NOMO-1 treated with DMSO at 0.1 percent for 48 hours (cell line): ENCODE data around the gene TRAPPC10.

Experiments used
- DNase-seq: peaks from one replicate; lab custom pipeline; 2025; ENCODE audit not compliant: unreplicated experiment; lab: John Stamatoyannopoulos, UW

The TRAPPC10 gene

DNA sequence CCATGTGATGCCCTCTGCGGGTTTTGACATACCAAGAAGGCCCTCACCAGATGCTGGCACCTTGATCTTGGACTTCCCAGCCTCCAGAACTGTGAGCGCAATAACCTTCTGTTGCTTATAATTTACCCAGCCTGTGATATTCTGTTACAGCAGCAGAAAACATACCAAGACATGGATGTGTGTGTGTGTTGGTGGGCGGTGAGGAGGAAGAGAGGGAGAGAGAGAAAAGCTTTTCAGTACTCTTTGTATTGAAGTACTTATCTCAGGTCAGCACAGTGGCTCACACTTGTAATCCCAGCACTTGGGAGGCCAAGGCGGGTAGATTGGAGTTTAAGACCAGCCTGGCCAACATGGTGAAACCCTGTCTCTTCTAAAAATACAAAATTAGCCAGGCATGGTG, 23.1 kb downstream of the TRAPPC10 start:
- DNase-seq = no peak

DNA sequence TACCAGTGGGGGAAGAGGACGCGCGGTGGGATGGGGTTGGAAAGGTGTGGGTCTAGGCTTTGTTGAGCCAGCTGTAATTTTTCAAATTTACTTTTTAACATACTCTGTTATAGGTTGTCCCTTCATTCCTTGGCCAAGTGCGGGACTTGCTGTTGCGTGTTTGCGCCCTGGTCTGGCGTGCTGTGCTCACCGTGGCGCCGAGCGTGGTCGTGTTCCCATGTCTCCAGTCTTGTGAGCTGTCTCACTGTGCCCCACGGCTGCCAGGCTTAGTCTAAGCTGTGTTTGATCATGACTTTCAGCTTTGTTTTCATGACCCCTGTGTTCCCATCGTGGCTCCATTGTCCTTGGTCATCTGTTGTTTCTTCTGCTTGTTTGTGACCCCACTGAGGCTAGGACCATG, 26.0 kb downstream of the TRAPPC10 start:
- no peak for DNase-seq

DNA sequence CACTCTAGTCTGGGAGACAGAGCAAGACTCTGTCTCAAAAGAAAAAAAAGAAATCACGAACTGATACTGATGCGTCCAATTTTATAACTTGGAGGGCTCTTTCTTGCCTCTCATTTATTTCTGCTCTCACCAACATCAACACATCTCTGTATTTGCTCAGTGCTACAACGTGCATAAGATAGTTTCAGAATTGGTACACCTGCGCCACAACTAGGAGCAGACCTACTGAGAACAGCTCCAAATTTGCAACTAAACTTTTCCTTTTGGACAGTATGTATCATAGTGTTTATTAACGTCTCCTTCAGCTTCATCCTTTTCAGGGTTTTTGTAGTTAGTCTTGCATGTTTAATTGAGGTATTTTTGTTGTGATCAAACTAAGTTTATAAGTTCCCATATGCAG, 27.7 kb downstream of the TRAPPC10 start:
- no peak for DNase-seq

DNA sequence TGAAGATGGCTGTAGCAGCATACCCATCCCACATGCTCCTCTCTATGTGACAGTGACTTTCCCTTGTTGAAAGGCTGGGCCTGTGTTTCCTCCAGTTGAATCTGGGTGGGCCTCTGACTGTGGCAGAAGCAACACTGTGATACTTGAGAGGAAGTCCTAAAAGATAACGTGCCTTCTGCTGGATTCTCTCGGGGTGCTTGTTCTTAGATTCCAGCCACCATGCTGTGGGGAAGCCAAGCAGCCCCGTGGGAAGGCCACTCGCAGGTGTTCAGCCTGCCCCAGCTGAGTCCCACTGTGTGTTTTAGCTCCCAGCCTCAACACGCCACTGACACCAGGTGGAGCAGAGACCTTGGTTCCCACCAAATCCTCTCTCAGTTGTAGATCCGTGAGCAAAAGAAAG, 31.5 kb downstream of the TRAPPC10 start:
- no peak for DNase-seq

DNA sequence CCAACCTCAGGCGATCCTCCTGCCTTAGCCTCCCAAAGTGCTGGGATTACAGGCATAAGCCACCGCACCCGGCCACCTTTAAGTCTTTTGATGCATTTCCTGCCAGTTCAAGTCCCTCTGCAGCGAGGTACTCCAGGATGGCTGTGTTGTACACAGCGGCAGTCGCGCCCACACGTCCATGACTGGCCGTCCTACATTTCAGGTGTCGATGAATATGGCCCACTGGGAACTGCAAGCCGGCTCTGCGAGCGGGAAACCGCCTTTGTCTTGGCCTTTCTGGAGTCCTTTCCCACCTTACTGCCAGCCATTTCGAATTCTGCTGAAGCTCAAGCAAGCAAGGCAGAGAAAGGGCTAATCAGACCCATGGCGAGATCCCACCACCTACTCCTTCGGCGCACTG, 34.6 kb downstream of the TRAPPC10 start:
- DNase-seq = no peak

DNA sequence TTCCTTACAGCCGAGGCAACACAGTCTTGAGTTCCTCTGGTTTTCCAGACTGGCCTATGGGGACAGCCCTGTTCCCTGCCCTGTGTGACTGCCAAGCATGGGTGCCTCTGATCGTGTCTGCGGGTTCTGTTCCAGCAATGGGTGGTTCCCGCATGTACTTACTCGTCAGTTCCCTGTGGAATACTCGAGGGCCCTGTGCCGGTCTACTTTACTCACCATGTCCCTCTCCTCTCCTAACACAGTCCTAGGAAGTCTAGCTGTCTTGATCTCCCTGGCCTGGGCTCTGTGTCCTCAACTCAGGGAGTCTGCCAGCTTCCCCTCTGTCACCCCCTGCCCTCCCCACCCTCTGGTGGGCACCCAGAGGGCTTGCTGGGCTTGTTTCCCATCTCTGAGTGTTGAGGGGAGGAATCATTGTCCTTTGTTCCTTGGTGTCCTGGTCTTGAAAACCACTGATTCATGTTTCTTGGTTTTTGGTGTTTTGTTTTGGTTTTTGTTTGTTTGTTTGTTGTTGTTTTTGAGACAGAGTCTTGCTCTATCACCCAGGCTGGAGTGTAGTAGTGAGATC, 36.0 kb downstream of the TRAPPC10 start:
- DNase-seq = no peak

DNA sequence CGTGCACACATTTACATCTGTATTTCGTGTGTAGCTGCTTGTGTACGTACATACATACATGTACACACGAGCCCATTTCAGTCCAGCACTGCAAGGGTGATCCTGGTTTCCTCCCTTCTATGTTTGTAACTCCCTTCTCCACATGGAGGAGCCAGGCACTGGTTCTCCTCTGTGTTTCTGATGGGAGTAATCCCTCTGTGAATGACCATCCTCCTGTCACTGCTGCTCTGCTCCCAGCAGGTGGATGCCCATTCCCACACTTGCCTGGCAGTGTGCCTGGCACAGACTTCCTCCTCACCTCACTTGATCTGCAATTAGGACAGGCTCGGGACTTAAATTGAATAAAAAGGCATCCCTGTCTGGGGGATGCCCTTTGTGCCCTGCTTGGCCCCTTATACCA, 37.1 kb downstream of the TRAPPC10 start:
- DNase-seq = no peak

DNA sequence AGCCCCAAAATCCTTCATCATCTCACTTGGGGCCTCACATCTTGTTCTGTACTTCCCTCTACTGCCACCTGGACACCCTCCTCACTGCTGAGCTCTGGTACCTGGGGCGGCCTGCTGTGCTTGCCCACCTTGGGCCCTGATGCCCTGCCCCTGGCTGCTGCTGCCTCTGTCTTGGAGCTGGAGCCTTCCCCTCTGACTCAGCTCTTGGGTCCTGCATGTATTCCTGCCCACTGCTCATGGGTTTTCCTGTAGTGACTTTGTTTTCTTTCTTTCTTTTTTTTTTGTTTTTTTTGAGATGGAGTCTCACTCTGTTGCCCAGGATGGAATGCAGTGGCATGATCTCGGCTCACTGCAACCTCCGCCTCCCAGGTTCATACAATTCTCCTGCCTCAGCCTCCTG, 37.5 kb downstream of the TRAPPC10 start:
- no peak for DNase-seq

DNA sequence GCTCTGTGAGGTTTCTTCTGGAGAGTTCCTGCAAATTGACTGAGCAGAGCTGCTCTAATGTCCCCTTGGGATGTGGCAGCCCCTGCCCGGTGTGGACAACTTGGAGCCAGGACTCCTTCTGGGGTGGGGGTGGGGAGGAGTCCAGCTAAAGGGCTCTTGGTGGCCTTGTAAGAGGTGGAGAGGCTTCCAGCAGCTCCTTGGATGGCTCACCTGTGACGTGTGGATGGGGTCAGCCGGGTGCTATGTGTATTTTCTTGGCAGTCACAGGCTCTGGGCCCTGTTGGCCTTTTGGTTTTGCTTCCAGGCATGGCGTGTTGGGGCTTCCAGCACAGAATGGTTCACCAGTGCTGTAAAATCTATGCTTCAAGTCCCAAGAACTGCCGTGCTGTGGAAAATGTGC, 38.2 kb downstream of the TRAPPC10 start:
- DNase-seq = no peak

DNA sequence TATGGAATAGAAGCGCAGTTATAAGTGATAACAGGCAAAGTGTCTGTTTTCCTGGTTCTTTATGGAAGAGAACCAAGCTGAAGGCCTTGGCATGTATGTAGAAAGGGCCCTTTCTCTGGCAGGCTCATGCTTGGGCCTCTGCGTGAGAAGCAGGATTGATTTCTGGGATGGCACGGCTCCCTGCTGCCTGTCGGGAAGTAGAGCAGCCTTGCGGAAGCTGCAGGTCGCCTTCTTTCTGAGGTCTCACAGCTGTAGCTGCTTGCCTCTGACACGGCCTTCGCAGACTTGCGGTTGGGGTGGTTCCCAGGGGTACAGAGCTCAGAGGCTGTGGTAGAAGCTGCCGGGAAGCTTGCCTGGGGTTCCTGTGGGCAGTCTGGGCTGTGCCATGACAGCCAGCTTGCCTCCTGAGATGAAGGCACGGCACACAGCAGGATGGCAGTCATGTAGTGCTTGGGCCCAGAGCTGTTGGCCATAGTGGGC, 39.4 kb downstream of the TRAPPC10 start:
- no peak for DNase-seq

DNA sequence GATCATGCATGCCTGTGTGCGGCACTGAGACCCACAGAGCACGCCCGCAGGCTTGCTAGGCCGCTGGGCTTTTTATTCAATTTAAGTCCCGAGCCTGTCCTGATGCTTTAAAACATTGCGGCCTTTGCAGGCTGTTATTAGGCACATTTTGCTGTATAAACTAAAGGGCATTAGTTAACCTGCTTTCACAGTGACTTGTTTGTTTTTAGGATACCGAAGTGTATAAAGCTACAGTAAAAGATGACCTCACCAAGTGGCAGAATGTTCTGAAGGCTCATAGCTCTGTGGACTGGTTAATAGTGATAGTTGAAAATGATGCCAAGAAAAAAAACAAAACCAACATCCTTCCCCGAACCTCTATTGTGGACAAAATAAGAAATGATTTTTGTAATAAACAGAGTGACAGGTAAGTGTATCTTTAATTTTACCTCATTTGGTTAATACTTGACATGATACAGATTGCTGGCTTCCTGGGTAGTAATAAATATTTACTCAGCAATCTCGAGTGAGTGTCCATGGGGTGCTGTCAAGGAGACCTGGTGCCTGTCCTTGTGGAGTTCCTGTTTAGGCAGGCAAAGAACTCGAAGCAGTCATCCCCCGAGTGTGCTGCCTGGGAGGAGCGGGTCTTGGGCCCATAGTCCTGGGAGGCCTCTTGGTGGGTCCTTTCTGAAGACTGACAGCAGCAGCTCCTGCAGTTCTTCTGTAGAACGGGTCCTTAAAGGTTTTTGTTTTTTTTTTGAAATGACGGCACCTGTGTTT, 40.1 kb downstream of the TRAPPC10 start:
- DNase-seq = no peak

DNA sequence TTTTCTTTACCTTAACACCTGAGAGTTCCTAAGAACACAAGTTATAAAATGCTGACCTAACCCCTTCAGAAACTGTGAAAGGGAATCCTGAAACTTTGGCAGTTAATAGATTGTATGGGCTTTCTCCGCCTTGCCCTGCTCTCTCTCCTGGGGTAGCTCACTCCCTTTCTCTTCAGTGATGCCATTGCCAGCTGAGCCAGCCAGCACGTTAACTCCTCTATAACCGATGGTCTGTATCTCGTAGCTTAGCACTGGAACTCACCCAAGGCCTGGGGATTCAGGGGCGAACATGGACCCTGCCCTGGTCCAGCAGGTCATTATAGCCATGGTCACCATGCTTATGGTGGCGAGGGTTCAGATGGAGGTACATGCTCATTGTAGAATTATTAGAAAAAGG, 40.7 kb downstream of the TRAPPC10 start:
- DNase-seq = no peak

DNA sequence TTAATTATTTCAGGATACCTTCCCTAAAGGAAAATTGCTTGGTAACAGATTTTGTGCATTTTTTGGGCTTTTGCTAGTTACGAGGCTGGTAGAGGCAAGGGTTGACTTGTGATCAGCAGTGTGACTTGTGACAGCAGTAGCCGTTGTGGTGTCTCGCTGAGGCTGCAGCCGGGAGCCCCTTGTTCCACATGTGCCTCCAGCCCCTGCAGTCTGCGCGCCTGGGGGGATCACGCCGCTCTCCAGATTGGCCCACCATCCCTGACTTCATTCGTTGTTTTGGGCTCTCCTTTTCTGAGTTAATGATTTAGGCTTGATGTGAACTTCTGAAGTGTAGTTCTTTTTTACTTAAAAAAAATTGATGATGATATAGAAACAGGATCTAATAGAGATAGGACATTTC, 41.5 kb downstream of the TRAPPC10 start:
- DNase-seq = no peak

DNA sequence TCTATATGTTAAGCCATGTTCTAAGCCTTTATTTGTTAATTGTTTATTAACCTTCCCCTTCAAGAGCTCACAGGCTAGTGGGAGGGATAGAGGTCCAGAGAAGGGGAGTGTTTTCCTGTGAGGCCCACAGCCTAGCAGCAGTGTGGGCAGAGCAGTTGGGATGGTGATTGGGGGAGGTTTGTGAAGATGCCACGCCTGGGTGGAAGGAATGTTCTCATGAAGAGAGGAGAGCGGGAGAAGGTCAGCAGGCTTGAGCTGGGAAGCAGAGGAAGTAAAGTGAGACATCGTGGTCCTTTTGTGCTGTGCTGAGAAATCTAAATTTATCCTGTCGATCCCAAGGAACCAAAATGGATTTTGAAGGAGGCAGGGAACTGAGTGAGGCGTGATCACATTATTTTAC, 42.6 kb downstream of the TRAPPC10 start:
- DNase-seq = no peak

DNA sequence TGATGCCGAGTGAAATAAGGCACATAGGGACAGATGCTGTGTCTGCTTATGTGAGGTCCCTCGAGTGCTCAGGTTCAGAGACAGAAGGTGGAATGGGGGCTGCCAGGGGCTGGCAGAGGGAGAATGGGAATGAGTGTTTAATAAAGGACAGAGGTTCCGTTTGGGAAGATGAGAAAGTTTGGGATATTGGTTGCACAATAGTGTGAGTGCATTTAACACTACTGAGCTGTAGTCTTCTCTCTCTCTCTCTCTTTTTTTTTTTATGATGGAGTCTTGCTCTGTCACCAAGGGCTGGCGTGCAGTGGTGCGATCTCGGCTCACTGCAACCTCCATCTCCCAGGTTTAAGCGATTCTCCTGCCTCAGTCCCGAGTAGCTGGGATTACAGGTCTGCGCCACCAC, 44.9 kb downstream of the TRAPPC10 start:
- DNase-seq = no peak

DNA sequence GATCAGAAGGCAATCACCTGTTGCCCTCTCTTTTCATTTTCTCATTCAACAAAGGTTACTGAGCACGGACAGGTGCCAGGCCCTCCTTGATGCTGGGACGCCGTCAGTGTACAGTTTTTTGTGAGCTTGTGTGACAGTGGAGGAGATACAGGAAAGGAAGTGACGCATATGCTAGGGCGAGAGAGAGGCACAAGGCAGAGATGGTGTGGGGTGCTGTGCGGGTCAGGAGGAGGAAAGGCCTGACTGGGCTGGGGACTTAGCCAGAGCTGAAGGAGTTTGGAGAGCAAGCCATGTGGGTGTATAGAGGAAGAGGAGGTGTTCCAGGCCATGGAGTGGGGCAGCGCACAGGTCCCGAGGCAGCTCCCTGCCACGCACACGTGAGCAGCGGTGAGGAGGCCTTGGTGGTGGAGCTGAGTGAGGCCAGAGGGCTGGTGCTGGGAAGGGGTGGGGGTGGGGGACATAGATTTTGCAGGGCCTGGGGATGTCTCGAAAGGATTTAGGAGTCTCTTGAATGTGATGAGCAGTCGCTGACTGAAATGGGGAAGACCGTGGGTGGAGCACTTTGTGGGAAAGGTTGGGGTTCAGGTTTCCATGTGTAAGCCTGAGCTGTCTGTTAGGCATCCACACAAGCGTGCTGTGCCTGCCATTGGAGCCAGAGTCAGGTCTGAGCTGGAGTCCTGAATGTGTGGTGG, 46.0 kb downstream of the TRAPPC10 start:
- no peak for DNase-seq

DNA sequence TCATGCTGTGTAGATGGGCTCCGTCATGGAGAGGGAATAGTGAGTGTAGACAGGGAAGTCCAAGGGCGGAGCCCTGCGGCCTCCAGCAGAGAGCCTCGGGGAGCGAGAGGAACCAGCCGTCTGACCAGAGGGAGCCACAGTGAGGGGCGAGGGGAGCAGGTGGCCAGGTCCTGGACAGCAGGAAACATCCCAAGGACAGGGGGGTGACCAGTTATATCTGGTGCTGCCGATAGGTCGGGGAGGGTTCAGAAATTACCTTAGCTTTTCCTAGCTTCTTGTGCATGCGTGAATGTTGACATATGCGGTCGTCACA, 46.5 kb downstream of the TRAPPC10 start:
- no peak for DNase-seq

DNA sequence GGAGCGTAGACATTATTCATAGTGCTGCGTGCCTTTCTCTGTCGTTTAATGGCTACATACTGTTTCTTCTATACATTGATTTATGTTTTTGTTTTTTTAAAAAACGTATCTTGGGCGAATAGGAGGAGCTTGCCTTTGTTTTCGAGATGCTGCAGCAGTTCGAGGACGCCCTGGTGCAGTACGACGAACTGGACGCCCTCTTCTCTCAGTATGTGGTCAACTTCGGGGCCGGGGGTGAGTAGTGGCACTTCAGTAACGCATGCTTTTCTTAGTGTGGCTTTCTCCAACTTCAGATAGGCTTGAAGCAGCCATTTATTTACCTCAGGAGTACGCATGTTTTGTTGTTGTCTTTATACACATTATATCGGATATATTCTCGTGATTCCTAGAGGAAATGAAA, 46.9 kb downstream of the TRAPPC10 start:
- DNase-seq = no peak

DNA sequence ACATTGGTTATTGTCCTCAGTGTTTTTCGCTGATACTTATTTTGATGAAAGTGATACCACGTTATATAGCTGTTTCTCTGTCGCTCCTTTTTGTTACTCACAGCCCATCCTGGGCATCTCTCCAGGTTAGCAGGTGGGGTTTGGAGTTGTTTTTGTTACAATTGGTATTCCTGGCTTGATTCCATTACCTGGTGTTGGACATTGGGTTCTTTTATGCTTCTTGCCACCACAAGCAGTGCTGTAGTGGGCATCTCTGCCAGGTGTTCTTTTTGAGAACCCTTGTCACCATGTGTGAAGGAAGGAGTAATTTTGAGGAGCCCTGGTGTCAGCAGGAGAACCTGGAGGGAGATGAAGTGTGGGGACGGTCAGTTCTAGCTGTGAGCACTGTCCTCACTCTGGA, 47.6 kb downstream of the TRAPPC10 start:
- no peak for DNase-seq

DNA sequence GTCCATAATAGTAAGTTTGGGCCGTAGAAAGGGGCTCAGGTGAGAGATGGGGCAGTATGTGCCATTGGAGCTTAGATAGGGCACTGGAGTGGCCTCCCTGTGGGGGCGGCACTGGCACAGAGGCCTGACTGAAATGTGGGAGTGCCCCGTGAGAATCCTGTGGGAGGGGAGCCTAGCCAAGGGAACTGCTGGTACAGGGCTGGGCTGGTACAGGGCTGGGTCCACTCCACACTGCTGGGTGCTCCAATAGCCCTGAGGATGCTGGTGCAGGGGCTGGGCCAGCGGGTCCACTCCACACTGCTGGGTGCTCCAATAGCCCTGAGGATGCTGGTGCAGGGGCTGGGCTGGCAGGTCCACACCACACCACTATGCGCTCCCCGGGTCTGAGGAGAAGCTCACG, 50.3 kb downstream of the TRAPPC10 start:
- no peak for DNase-seq

DNA sequence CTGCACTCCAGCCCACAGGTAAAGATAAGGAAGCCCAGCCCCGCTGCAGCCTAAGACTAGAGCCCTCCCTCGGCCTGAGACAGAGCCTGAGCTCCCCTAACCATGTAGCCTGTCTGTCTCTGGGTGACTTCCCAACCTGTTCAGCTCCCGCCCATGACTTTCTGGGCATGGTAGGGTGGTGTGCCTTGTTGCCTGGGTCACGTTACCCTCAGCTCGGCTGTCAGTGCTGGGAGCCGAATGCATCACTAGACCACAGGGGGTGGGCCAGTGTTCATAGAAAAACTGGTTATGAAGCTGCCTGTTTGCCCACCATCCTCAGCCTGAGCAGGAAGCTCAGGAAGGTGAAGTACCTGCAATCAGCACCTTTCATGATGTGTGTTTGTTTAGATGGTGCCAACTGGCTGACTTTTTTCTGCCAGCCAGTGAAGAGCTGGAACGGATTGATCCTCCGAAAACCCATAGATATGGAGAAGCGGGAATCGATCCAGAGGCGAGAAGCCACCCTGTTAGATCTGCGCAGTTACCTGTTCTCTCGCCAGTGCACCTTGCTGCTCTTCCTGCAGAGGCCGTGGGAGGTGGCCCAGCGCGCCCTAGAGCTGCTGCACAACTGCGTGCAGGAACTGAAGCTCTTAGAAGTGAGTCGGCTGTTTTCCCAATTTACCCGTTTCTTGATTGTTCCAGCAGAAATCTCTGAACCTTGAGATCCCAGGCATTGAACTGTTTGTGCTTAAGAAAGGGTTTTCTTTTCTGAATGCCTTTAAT, 51.2 kb downstream of the TRAPPC10 start:
- DNase-seq = no peak

DNA sequence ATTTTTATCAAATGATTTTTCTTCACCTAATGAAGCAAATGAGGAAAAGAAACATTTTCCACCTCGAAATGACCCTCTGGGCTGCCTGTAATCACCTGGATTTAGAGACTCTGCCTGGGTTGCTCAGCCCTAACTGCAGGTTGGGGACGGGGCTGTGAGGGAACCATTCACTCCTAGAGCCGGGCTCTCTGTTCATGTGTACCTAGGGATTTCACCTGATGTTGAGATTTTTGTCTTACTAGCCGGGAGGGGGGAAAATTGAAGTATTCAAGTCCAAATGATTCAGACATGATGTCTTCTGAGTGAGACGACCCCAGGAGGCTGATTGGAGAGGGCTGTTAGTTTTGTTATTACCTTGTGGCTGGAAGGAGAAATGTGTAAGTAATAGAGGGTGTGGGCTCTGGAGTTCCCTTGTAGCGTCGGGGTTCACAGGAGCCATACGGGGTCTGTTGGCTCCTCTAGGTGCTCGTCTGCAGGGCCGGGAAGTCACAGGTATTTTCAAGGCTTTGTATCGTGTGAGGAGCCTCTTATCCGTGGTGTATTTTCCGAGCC, 52.8 kb downstream of the TRAPPC10 start:
- no peak for DNase-seq
